Stomach (tissue), 9 donors: Measurements from ENCODE around the gene LAMTOR3. TPM values are rescaled to one million over a fixed set of nuclear protein-coding genes. Genes with fewer than 3 reads are reported as not detected.

ENCODE experiments used
- DNase-seq, 2 donors: peaks; one replicate each; pipeline versions ENCODE4 v3.0.0 to v3.0.0-alpha.2; 2013 to 2019
- H3K27ac ChIP-seq, 5 donors: fragments of 200-600 bp in 4 of 5; sonication (generic) in 4 of 5; one replicate each; pipeline ENCODE4 v1.5.1; 2013 to 2019; ENCODE audit warnings: mild to moderate bottlenecking in 1 of 5, moderate library complexity in 1 of 5
- H3K27me3 ChIP-seq, 3 donors: fragments of 200-600 bp; sonication (generic); one replicate each; pipeline ENCODE4 v1.5.1; 2017 to 2019; ENCODE audit warnings: mixed run types in 1 of 3
- H3K36me3 ChIP-seq, 4 donors: fragments of 200-600 bp; sonication (generic); 1 replicate in 3 of 4; 2 replicates in 1 of 4; pipeline ENCODE4 v1.5.1; 2016 to 2019
- H3K4me1 ChIP-seq, 4 donors: fragments of 200-600 bp; sonication (generic); one replicate each; pipeline ENCODE4 v1.5.1; 2016 to 2019
- H3K4me3 ChIP-seq, 4 donors: fragments of 200-600 bp; sonication (generic) in 3 of 4; one replicate each; pipeline ENCODE4 v1.5.1; 2016 to 2019; ENCODE audit warnings: mild to moderate bottlenecking in 1 of 4
- H3K9me3 ChIP-seq, 4 donors: fragments of 200-600 bp; sonication (generic); one replicate each; pipeline ENCODE4 v1.5.1; 2016 to 2019
- EP300 ChIP-seq: sonication (generic); formaldehyde crosslinking; IDR thresholded peaks from one replicate; pipeline ENCODE4 v1.6.1; 2017; ENCODE audit warnings: antibody characterized with exemption
- POLR2A ChIP-seq, 4 donors: fragments of 450-650 bp; IDR thresholded peaks; one replicate each; pipeline ENCODE4 v1.6.1; 2016; ENCODE audit warnings: antibody characterized with exemption in 4 of 4, control low read depth in 2 of 4, mild to moderate bottlenecking in 1 of 4, moderate library complexity in 1 of 4
- POLR2AphosphoS5 ChIP-seq, 3 donors: sonication (generic); formaldehyde crosslinking; IDR thresholded peaks; one replicate each; pipeline ENCODE4 v1.6.1; 2016; ENCODE audit warnings: antibody characterized with exemption in 3 of 3
- WGBS, 5 donors: extraction: QIAGEN DNeasy Blood & Tissue Kit in 3 of 5; methylation state at CpG; one replicate each; pipeline versions ENCODE4 v1.1.5 to v1.1.7; 2013 to 2018; 5-methylcytosine and 5-hydroxymethylcytosine counted together
- intact Hi-C: fragments of 100-400 bp; cut with DNase I; formaldehyde crosslinking; loops from one replicate; pipeline ENCODE4 v1.15.1; 2023; ENCODE audit warnings: low total_unique reads
- polyA plus RNA-seq, 3 donors: library from polyadenylated mRNA; stranded (reverse); fragments of 200-250 nt; gene quantifications; one replicate each; pipeline ENCODE4 v1.2.3, GENCODE V29; 2013
- total RNA-seq, 5 donors: library from RNA; depleted of rRNA; stranded (reverse); fragments of >200 nt; gene quantifications; one replicate each; pipeline versions ENCODE4 v1.1.0 to v1.2.3, GENCODE V29; 2014 to 2016
- TF ChIP-seq, protein P1 (sequence below), 7 experiments: fragments of 450-650 bp in 4 of 7; fragments of 200-600 bp in 3 of 7; sonication (generic) in 3 of 7; IDR thresholded peaks; one replicate each; pipeline ENCODE4 v1.5.1; 2016 to 2019; ENCODE audit warnings: antibody characterized with exemption in 7 of 7, control low read depth in 2 of 7, mild to moderate bottlenecking in 1 of 7
- donor health status: healthy with polysubstance abuse.
- donor health status: Bipolar disorder and iron deficiency.
- donor health status: healthy.

LAMTOR3 gene
- total and polyA plus RNA-seq, 8 donors = 1.7 to 88.4 (median 40.0) TPM

DNA sequence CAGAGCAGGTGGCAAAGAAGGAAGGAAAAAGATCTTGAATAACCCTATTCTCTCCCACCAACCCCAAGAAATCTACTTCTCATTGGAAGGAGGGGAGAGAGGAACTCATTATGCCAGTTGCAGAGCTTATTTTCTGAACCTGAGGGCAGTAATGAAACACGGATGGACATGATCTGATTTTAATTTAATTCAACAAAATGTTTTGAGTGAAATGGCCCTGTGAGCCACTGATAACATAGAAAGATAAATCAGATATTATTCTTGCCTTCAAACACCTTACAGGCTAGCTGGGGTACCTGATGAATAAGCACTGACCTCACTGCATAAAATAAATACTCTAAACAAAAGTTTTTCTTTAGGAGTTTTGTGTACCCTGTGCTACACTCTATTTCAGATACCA lies 47.3 kb downstream of the LAMTOR3 start:
- Histone ChIP-seq H3K9me3 (no peaks in the 10 kb centered on the region), H3K4me3 (no peak overlapping the region), H3K36me3 (no peaks in the 10 kb centered on the region), H3K4me1 (no peaks in the 10 kb centered on the region), H3K27ac (no peak overlapping the region), H3K27me3 (no peaks in the 10 kb centered on the region)
- 20 to 53% (median 46%) methylated on average over 1 of the region's 1 CpG for WGBS, 5 donors
- TF ChIP-seq POLR2A (IDR thresholded peaks at IDR 0.05) (no peak), EP300 (no peak), POLR2AphosphoS5 (IDR thresholded peaks at IDR 0.05) (no peak)
- TF ChIP-seq, protein P1, sequence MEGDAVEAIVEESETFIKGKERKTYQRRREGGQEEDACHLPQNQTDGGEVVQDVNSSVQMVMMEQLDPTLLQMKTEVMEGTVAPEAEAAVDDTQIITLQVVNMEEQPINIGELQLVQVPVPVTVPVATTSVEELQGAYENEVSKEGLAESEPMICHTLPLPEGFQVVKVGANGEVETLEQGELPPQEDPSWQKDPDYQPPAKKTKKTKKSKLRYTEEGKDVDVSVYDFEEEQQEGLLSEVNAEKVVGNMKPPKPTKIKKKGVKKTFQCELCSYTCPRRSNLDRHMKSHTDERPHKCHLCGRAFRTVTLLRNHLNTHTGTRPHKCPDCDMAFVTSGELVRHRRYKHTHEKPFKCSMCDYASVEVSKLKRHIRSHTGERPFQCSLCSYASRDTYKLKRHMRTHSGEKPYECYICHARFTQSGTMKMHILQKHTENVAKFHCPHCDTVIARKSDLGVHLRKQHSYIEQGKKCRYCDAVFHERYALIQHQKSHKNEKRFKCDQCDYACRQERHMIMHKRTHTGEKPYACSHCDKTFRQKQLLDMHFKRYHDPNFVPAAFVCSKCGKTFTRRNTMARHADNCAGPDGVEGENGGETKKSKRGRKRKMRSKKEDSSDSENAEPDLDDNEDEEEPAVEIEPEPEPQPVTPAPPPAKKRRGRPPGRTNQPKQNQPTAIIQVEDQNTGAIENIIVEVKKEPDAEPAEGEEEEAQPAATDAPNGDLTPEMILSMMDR (IDR thresholded peaks at IDR 0.05) = no peak
- DNase-seq = no peak
- intact Hi-C loops = no loop called here

DNA sequence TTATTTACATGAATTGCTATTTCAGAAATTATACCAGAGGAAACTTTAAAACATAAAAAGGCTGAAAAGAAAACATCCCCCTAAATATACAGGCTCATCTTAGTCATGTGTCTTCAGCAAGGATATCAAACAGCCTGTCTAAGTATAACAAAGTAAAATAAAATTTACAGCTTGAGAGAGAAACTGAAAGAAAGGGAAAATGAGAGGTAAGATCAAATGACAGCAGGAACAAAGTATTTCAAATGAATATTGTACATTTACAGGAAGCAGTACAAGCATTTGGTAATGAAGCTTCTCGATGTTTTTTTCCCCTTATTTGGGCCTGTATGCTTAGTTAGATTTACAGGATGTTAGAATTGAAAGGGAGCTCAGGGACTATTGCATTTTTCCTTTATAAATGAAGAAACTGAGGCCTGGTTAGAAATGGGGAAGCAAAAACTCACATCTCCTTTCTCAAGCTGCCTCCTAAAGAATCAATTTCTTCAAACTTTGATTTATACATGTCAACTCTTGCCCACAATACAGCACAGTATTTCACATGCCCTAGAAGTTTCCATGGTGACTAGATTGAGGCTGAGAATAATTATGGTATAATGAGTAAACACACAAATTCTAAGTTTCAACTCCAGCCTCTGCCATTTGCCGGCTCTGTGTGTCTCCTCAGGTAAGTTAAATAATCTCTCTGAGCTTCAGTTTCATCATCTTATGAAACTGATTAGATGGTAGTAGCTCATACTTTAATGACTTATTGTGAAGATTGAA lies 48.3 kb downstream of the LAMTOR3 start:
- Histone ChIP-seq H3K27me3 (no peaks in the 10 kb centered on the region), H3K27ac (peak overlapping the region in 1 of 5 donors; percentile 17), H3K4me1 (no peaks in the 10 kb centered on the region), H3K36me3 (no peaks in the 10 kb centered on the region), H3K9me3 (no peaks in the 10 kb centered on the region), H3K4me3 (no peak overlapping the region)
- intact Hi-C loops = no loop called here
- TF ChIP-seq, protein P1 (IDR thresholded peaks at IDR 0.05) = no peak
- TF ChIP-seq POLR2A (IDR thresholded peaks at IDR 0.05) (no peak), EP300 (no peak), POLR2AphosphoS5 (IDR thresholded peaks at IDR 0.05) (no peak)
- no peak for DNase-seq
- 63 to 82% (median 73%) methylated on average over 2 of the region's 2 CpGs for WGBS, 5 donors

DNA sequence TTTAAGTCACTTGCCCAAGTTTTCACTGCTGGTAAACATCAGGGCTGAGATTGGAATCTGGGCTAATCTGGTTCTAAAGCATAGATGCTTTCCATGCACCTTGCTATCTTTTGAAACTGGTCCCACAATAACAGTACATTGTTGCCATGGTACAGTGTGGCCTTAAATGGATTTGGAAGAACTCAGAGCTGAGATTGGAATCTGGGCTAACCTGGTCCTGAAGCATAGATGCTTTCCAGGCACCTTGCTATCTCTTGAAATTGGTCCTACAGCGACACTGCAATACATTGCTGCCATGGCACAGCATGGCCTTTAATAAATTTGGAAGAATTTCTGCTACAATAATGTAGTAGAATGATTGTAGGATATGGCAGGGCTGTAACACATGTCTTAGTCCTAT lies 49.0 kb downstream of the LAMTOR3 start:
- H3K27ac ChIP-seq = no peak overlapping the region
- H3K27me3 ChIP-seq = no peaks in the 10 kb centered on the region
- no peak for DNase-seq
- no peaks in the 10 kb centered on the region for H3K4me1 ChIP-seq
- no peaks in the 10 kb centered on the region for H3K36me3 ChIP-seq
- H3K4me3 ChIP-seq = no peak overlapping the region
- WGBS, 5 donors = 84 to 97% (median 95%) methylated on average over 1 of the region's 1 CpG
- intact Hi-C loops = no loop called here
- no peaks in the 10 kb centered on the region for H3K9me3 ChIP-seq
- TF ChIP-seq EP300 (no peak), POLR2AphosphoS5 (IDR thresholded peaks at IDR 0.05) (no peak), POLR2A (IDR thresholded peaks at IDR 0.05) (no peak)
- TF ChIP-seq, protein P1 (IDR thresholded peaks at IDR 0.05) = no peak

DNA sequence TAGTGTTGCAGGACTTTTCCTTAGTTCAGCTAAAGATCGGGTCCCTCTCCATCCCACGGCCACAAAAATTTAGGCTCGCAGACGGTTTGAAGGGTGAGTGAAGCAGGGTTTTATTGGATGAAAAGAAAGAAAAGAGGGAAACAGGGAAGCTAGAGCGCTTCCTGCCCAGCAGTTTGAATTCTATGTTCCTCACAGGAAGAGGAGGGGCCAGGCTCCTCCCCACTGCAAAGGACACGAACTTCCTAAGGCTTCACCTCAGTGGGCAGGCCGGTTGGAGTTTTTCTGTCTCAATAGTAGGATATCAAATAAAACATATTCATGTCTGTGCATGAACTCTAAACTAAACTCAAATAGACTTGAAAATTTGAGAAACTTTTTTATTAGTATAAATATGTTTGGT lies 50.2 kb downstream of the LAMTOR3 start:
- H3K4me3 ChIP-seq = no peak overlapping the region
- DNase-seq = no peak
- H3K36me3 ChIP-seq = no peaks in the 10 kb centered on the region
- no peaks in the 10 kb centered on the region for H3K9me3 ChIP-seq
- TF ChIP-seq POLR2A (IDR thresholded peaks at IDR 0.05) = no peak
- TF ChIP-seq EP300 = no peak
- no peak for TF ChIP-seq POLR2AphosphoS5 (IDR thresholded peaks at IDR 0.05)
- TF ChIP-seq, protein P1 (IDR thresholded peaks at IDR 0.05) = no peak
- no peak overlapping the region for H3K27ac ChIP-seq
- no peaks in the 10 kb centered on the region for H3K27me3 ChIP-seq
- 83 to 89% (median 87%) methylated on average over 7 of the region's 7 CpGs for WGBS, 5 donors
- H3K4me1 ChIP-seq = no peaks in the 10 kb centered on the region
- intact Hi-C loops = no loop called here
